H1 (cell line): ENCODE data around the gene MS4A3.

Experiments
- CREB1 ChIP-seq: IDR thresholded peaks from 2 replicates; pipeline ENCODE4 v1.6.1; 2012; ENCODE audit warnings: inconsistent platforms
- CTCF ChIP-seq, 3 experiments: IDR thresholded peaks; 1 replicate in 2 of 3; 2 replicates in 1 of 3; pipeline versions ENCODE4 v1.5.1 to v1.6.1; 2011; ENCODE audit warnings: low read length in 3 of 3, mild to moderate bottlenecking in 3 of 3, inconsistent platforms in 2 of 3, low read depth in 1 of 3, moderate library complexity in 1 of 3; ENCODE audit not compliant: insufficient read depth in 1 of 3; ENCODE audit errors: control extremely low read depth in 1 of 3
- HDAC2 ChIP-seq, 2 experiments: fragments of 300-600 bp in 1 of 2; sonication (generic) in 1 of 2; IDR thresholded peaks; 2 replicates each; pipeline ENCODE4 v1.6.1; 2011 to 2012; ENCODE audit warnings: low read depth in 2 of 2, low read length in 2 of 2, mild to moderate bottlenecking in 2 of 2, moderate library complexity in 2 of 2, borderline replicate concordance in 1 of 2, inconsistent platforms in 1 of 2
- JUN ChIP-seq: IDR thresholded peaks from 2 replicates; pipeline ENCODE4 v1.6.1; 2011; ENCODE audit warnings: low read depth, mild to moderate bottlenecking, improper control_type of control experiment, low read length
- MAFK ChIP-seq: IDR thresholded peaks from 2 replicates; pipeline ENCODE4 v1.6.1; 2012; ENCODE audit warnings: low read depth, mild to moderate bottlenecking, improper control_type of control experiment, low read length
- NRF1 ChIP-seq: IDR thresholded peaks from 2 replicates; pipeline ENCODE4 v1.6.1; 2011; ENCODE audit warnings: mild to moderate bottlenecking, low read depth, low read length, improper control_type of control experiment
- POLR2A ChIP-seq, 2 experiments: IDR thresholded peaks; 1 replicate in 1 of 2; 2 replicates in 1 of 2; pipeline ENCODE4 v1.6.1; 2011; ENCODE audit warnings: low read depth in 2 of 2, low read length in 2 of 2, mild to moderate bottlenecking in 2 of 2; ENCODE audit errors: control extremely low read depth in 1 of 2
- RAD21 ChIP-seq, 2 experiments: IDR thresholded peaks in 1 of 2; conservative IDR thresholded peaks in 1 of 2; 2 replicates each; pipeline ENCODE4 v1.6.1; 2011; ENCODE audit warnings: low read depth in 2 of 2, low read length in 2 of 2, improper control_type of control experiment in 1 of 2, inconsistent platforms in 1 of 2, mild to moderate bottlenecking in 1 of 2, moderate library complexity in 1 of 2
- RFX5 ChIP-seq: IDR thresholded peaks from 2 replicates; pipeline ENCODE4 v1.6.1; 2011; ENCODE audit warnings: low read depth, low read length, improper control_type of control experiment, borderline replicate concordance
- RXRA ChIP-seq: IDR thresholded peaks from 2 replicates; pipeline ENCODE4 v1.6.1; 2011; ENCODE audit warnings: low read depth, mild to moderate bottlenecking, low read length, moderate library complexity; ENCODE audit not compliant: insufficient read depth
- USF2 ChIP-seq: IDR thresholded peaks from 2 replicates; pipeline ENCODE4 v1.6.1; 2011; ENCODE audit warnings: low read length, improper control_type of control experiment

GRCh38 chr11:60088364-60088763, 31.9 kb downstream of the MS4A3 start, which contains the start of gene MS4A2:
- TF ChIP-seq RAD21 (IDR thresholded peaks at IDR 0.05 in 1 of 2, conservative IDR thresholded peaks at IDR 0.05 in 1 of 2; ENCODE audit: low read depth in 2 of 2, low read length in 2 of 2), result no peak
- TF ChIP-seq JUN, result no peak
- no peak for TF ChIP-seq CREB1
- TF ChIP-seq CTCF (IDR thresholded peaks at IDR 0.05; ENCODE audit: control extremely low read depth in 1 of 3, insufficient read depth in 1 of 3, low read depth in 1 of 3, low read length in 3 of 3), result no peak
- TF ChIP-seq MAFK, result no peak
- TF ChIP-seq USF2, result no peak
- no peak for TF ChIP-seq POLR2A (IDR thresholded peaks at IDR 0.05; ENCODE audit: control extremely low read depth in 1 of 2, low read depth in 2 of 2, low read length in 2 of 2)
- TF ChIP-seq HDAC2 (IDR thresholded peaks at IDR 0.05; ENCODE audit: borderline replicate concordance in 1 of 2, low read depth in 2 of 2, low read length in 2 of 2), result no peak
- TF ChIP-seq NRF1, result no peak
- TF ChIP-seq RXRA, result no peak
- no peak for TF ChIP-seq RFX5
